NT2/D1 (cell line): ENCODE data around the gene KCNIP1.

ENCODE experiments used
- DNase-seq: peaks from one replicate; pipeline ENCODE4 v3.0.0-alpha.2; 2011; ENCODE audit warnings: low read depth, low spot score
- H3K27me3 ChIP-seq: 2 replicates; pipeline ENCODE4 v1.6.0; 2011; ENCODE audit warnings: mild to moderate bottlenecking; ENCODE audit not compliant: insufficient read length, insufficient read depth
- H3K36me3 ChIP-seq: 2 replicates; pipeline ENCODE4 v1.6.1; 2011; ENCODE audit warnings: mild to moderate bottlenecking, low read length, mixed read lengths; ENCODE audit not compliant: insufficient read depth, insufficient read length
- H3K4me1 ChIP-seq: 2 replicates; pipeline ENCODE4 v1.5.1; 2011; ENCODE audit not compliant: insufficient read depth, insufficient read length
- H3K4me3 ChIP-seq: 2 replicates; pipeline ENCODE4 v1.5.1; 2011; ENCODE audit warnings: low read depth; ENCODE audit not compliant: insufficient read length
- H3K9ac ChIP-seq: 2 replicates; pipeline ENCODE4 v1.6.0; 2011; ENCODE audit warnings: low read depth; ENCODE audit not compliant: insufficient read length
- H3K9me3 ChIP-seq: 2 replicates; pipeline ENCODE4 v1.5.1; 2011; ENCODE audit warnings: mild to moderate bottlenecking, low read length; ENCODE audit not compliant: insufficient read depth
- SUZ12 ChIP-seq: IDR thresholded peaks from 2 replicates; pipeline ENCODE4 v1.6.1; 2011; ENCODE audit not compliant: insufficient read length, insufficient read depth; ENCODE audit errors: extremely low read depth
- YY1 ChIP-seq: IDR thresholded peaks from 2 replicates; pipeline ENCODE4 v1.6.1; 2011; ENCODE audit not compliant: insufficient read length, insufficient read depth
- ZNF274 ChIP-seq: IDR thresholded peaks from 2 replicates; pipeline ENCODE4 v1.6.1; 2011; ENCODE audit warnings: mild to moderate bottlenecking, low read depth, low read length

The KCNIP1 gene

DNA sequence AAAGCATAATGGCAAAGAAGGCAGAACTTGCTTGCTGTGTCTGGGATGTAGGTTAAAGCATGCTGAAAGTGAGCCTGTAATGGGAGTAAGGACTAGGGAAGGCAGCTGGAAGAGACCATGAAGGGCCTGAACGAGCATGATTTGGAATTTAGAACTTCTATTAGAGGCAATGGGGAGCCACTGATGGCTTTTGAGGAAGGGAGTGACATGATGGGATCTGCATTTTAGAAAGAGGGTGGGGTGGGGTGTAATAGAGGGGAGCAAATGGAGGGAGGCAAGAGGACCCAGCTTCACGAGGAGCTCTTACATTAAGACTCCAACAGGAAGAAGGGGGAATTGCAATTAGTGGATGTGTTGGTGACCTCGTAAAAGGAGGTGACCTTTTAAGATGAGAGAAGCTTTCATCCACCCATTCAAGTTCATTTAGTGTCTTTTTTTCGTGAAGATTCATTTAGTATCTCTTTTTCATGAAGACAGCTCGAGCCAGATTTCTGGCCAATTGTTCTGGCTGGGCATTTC is 266.1 kb downstream of the KCNIP1 start:
- Histone ChIP-seq H3K4me3 (no peak overlapping the region), H3K9me3 (no peaks in the 10 kb centered on the region), H3K4me1 (peaks cover 8% of the 10 kb centered on the region), H3K9ac (no peak overlapping the region), H3K27me3 (no peaks in the 10 kb centered on the region), H3K36me3 (no peaks in the 10 kb centered on the region)
- TF ChIP-seq ZNF274 (no peak), YY1 (no peak), SUZ12 (no peak)
- no peak for DNase-seq

DNA sequence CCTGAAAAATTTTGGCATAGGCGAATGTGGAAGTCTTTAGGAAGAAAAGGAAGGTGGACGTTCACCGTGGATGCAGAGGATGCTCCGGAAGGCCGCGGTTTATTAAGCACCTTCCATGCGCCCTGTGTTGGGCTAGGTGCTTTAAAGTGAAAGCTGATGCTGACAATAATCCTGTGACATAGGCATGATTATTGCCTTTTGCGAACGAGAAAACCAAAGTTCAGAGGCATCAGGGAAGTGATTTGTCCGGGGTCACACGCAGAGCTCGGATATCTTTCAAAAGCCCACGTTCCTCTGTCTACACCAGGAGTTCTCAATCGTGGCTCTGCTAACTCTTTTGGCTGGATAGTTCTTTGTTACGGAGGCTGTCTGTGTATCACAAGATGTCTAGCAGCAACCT is 267.7 kb downstream of the KCNIP1 start:
- no peak overlapping the region for H3K4me3 ChIP-seq
- H3K27me3 ChIP-seq = no peaks in the 10 kb centered on the region
- TF ChIP-seq YY1 (no peak), ZNF274 (no peak), SUZ12 (no peak)
- no peak for DNase-seq
- H3K36me3 ChIP-seq = no peaks in the 10 kb centered on the region
- H3K9me3 ChIP-seq = no peaks in the 10 kb centered on the region
- peaks cover 8% of the 10 kb centered on the region for H3K4me1 ChIP-seq
- no peak overlapping the region for H3K9ac ChIP-seq

DNA sequence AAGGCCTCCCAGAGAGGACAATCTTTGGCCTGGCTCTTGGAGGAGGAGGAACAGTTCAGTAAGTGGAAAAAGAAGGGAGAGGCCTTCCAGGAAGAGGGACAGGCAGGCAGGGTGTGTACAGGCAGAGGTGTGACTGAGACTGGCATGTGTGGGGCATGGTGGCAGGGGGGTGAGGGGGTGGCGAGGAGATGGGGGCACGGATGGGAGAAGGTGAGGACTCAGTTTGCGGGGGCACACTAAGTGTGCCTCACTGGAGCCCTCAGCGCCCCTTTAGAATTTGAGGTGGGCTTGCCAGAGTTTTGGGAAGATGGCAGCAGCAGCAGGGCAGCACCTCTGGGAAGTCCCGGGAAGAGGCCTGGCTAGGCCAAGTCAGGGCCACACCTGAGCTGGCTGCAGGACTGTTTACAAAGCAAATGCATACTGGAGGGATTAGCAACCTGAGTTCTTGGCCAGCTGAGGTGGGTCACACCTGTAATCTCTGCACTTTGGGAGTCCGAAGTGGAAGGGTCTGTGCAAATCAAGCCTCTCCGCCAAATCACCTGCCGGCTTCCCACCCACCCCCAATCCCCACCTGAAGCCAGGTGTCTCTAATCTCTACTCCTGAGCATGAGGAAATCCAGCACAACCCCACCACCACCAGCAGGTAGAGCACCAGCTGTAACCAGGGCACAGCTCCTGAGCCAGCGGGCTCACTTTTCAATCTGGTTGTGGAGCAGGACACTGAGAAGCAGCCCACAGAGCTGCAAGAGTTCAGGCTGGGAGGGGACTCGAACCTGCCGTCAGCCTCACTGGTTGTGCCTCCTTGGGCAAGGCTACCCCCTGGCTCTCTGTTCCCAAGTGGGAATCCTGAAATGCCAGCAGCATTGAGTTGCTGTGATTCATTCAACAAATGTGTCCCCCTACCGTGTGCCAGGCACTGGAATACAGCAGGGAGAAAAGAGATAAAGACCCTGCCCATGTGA is 269.5 kb downstream of the KCNIP1 start:
- Histone ChIP-seq H3K4me1 (peaks cover 7% of the 10 kb centered on the region), H3K36me3 (no peaks in the 10 kb centered on the region), H3K27me3 (no peaks in the 10 kb centered on the region), H3K9ac (no peak overlapping the region), H3K9me3 (no peaks in the 10 kb centered on the region), H3K4me3 (no peak overlapping the region)
- DNase-seq = no peak
- no peak for TF ChIP-seq YY1
- no peak for TF ChIP-seq ZNF274
- TF ChIP-seq SUZ12 = no peak

DNA sequence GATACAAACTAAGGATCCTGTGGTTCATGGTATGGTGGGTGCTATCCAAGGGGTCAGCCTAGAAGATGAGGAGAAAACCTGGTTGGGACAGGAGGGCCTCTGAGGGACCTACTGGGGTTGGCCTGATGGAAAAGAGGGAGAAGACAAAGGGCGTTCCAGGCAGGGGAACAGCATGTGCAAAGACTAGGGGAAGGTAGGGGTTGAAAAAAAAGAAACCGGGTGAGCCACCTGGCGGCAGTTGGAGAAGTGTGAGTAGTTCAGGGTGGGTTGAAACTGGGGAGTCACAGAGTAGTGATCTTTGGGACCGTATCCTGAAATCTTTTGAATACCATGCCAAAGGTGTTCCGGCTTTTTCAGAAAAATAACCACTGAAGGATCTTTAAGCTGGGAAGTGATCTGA is 271.0 kb downstream of the KCNIP1 start:
- Histone ChIP-seq H3K9me3 (no peaks in the 10 kb centered on the region), H3K36me3 (no peaks in the 10 kb centered on the region), H3K4me1 (peaks cover 7% of the 10 kb centered on the region), H3K9ac (no peak overlapping the region), H3K4me3 (no peak overlapping the region), H3K27me3 (no peaks in the 10 kb centered on the region)
- no peak for DNase-seq
- TF ChIP-seq SUZ12 (no peak), YY1 (no peak), ZNF274 (no peak)

DNA sequence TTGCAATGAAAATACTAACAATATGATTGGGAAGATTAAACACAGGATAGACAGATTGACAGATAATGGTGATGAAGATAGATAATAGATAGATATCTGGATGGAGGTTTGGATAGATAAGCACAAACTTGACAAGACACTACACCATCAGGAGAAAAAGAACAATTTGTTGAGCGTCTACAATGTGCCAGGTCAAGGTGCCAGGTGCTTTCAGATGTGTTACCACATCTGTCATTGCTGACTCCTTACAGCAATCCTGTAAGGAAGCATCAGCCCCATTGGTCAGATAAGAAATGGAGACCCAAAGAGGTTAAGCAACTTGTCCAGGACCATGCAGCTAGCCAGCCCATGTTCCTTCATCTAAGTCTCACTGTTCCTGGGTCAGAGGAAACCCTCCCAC is 278.1 kb downstream of the KCNIP1 start:
- H3K9me3 ChIP-seq = no peaks in the 10 kb centered on the region
- no peak for DNase-seq
- no peak overlapping the region for H3K4me3 ChIP-seq
- no peak overlapping the region for H3K9ac ChIP-seq
- no peak for TF ChIP-seq ZNF274
- TF ChIP-seq SUZ12 = no peak
- no peak for TF ChIP-seq YY1
- no peaks in the 10 kb centered on the region for H3K27me3 ChIP-seq
- peaks cover 3% of the 10 kb centered on the region for H3K4me1 ChIP-seq
- H3K36me3 ChIP-seq = no peaks in the 10 kb centered on the region

DNA sequence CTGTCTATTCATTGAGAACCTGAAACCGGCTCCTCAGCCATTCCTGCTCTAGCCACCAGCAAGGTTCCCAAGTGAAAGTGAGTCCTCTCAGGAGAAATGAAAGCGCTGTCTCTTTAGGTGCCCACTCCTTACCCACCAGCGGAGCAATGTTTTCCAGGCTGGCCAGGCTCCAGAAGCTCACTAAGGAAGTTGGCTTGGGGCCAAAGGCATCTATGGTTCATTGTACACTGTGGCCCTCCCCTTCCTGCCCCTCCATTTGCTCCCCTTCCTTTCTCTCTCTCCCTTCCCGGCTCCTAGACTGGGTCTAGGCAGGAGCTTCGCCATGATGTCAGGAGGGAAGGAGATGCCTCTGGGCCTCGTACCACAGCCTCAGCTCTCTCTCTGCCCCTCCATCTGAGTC is 278.6 kb downstream of the KCNIP1 start:
- Histone ChIP-seq H3K9me3 (no peaks in the 10 kb centered on the region), H3K9ac (no peak overlapping the region), H3K27me3 (no peaks in the 10 kb centered on the region), H3K36me3 (no peaks in the 10 kb centered on the region), H3K4me1 (peaks cover under 1% of the 10 kb centered on the region), H3K4me3 (no peak overlapping the region)
- no peak for DNase-seq
- TF ChIP-seq ZNF274 (no peak), SUZ12 (no peak), YY1 (no peak)

DNA sequence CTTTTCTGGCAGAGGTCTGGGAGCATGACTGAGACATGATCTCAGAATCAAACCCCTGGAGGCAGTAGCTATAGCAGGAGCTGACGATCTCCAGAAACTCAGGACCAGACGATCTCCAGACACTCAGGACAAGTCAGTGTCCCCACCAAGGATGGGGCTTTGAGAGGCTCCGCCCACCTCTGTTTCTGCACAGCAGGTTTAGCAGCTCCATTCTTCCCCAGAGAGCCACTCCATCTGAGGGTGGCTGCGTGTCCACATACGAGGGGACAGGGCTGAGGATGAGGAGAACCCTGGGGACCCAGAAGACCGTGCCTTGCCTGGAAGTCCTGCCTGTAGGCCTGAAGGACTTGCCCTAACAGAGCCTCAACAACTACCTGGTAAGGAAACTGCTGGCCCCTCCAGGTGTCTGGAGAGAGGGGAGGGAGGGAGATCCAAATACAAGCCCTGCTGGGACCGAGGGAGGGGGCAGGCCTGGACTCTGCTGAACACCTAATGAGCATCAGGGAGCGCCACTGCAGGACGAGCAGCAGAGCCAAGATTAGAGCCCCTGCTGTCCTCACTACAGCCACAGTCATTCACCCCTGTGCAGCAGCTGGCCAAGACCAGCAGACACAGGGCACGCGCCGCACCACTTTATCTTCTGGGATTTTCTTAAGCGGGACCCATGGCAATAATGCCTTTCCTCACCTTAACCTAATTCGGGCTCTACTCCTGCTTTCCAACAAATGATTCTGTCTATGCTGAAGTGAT is 279.9 kb downstream of the KCNIP1 start, which contains the start of gene GABRP:
Gene GABRP, plus strand, starts transcription at position 228 of the 750 bp plus-strand sequence. CDS start 4,891 bp downstream, outside the sequence.
- no peak within 1 kb of the TSS for H3K4me3 ChIP-seq
- H3K36me3 ChIP-seq = no peaks in the 10 kb centered on the region
- no peaks in the 10 kb centered on the region for H3K9me3 ChIP-seq
- TF ChIP-seq ZNF274 (no peak), SUZ12 (no peak), YY1 (no peak)
- no peaks in the 10 kb centered on the region for H3K4me1 ChIP-seq
- H3K27me3 ChIP-seq = no peaks in the 10 kb centered on the region
- DNase-seq = no peak
- no peak within 1 kb of the TSS for H3K9ac ChIP-seq
